ENCODE data around the gene WNT7B. TPM values are rescaled to one million over a fixed set of nuclear protein-coding genes. Genes with fewer than 3 reads are reported as not detected.

WNT7B gene
- total and polyA plus RNA-seq, 2 of the 8 experiments (the other 6 are each of a cell fraction or from before 2014, with no cell fraction given), result 0.14 to 0.24 TPM

DNA sequence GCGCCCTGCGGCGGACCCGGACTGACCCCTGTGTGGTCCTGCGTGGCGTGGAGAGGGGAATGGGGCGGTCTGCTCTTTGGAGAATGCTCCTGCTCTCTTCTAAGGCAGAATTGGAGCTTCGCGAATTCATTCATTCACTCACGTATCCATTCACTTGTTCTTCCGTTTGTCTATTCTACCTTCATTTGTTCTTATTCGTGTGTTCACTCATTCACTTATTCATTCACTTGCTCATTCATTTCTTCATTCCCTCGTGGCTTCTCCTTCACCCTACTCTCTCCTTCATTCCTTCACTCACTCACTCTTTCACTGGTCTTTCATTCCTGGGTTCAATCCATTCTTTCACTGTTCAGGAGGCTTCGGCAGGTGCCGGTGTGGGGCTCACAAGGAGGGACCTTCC lies 69.6 kb downstream of the WNT7B start:
- DNase-seq (ENCODE audit: low read depth in 1 of 2, low spot score in 2 of 2) (no peak), FAIRE-seq (no peak)
- no peak overlapping the region for H3K9ac ChIP-seq (replicated peaks in 1 of 4; ENCODE audit: extremely low read depth in 1 of 4, low read depth in 3 of 4, low read length in 3 of 4)
- 94% methylated on average over 15 of the region's 15 CpGs; no CpG with 5 or more reads in 1 of the 2 experiments for WGBS, 2 experiments (ENCODE audit: extremely low coverage in 1 of 2, insufficient coverage in 1 of 2, insufficient read length in 1 of 2, insufficient replicate concordance in 2 of 2, low coverage in 1 of 2, low lambda C conversion rate in 2 of 2, missing lambda C conversion rate in 1 of 2)
- H4K91ac ChIP-seq (replicated peaks; ENCODE audit: insufficient read length, low read length), result no peak overlapping the region
- H3K56ac ChIP-seq (replicated peaks; ENCODE audit: insufficient read length, low read depth, low read length), result no peak overlapping the region
- no peaks in the 10 kb centered on the region for H3K79me1 ChIP-seq (ENCODE audit: low read depth, low read length)
- no peak overlapping the region for H3K14ac ChIP-seq (ENCODE audit: insufficient read length)
- H3K9me3 ChIP-seq (ENCODE audit: insufficient read depth in 2 of 2, low read depth in 1 of 2, low read length in 1 of 2), result no peaks in the 10 kb centered on the region
- no peak overlapping the region for H3K18ac ChIP-seq (ENCODE audit: extremely low read depth, low read length)
- H3K27me3 ChIP-seq (replicated peaks in 1 of 4; ENCODE audit: control insufficient read depth in 3 of 4, extremely low read depth in 1 of 4, insufficient read depth in 3 of 4, low read length in 3 of 4), result no peaks in the 10 kb centered on the region; a peak in 1 of 7 replicates
- H3K36me3 ChIP-seq (ENCODE audit: control insufficient read depth in 2 of 4, insufficient read depth in 4 of 4, low read length in 3 of 4), result no peaks in the 10 kb centered on the region
- no peak overlapping the region for H2AK5ac ChIP-seq (ENCODE audit: low read depth, low read length)
- H3K4me3 ChIP-seq (ENCODE audit: extremely low read depth in 1 of 4, insufficient read depth in 2 of 4, low read depth in 3 of 4, low read length in 4 of 4), result no peak overlapping the region
- CTCF ChIA-PET (ENCODE audit: partially characterized antibody), result interaction anchor here (0.9 to 4.4 kb wide), 5 partner anchors 11 to 333 kb away, joined by 3 to 21 read pairs (median 3); no protein-coding TSS in a partner anchor
- POLR2A ChIA-PET (ENCODE audit: partially characterized antibody), result no interaction called here
- no peaks in the 10 kb centered on the region for H4K20me1 ChIP-seq (replicated peaks in 1 of 2; ENCODE audit: control insufficient read depth in 1 of 2, insufficient read depth in 2 of 2, low read length in 2 of 2)
- no peak overlapping the region for H3K4me2 ChIP-seq (ENCODE audit: insufficient read depth in 1 of 2, low read depth in 2 of 2, low read length in 2 of 2)
- peaks cover 0 to 3% (median 0%) of the 10 kb centered on the region in 4 experiments; a peak in 2 of 7 replicates for H3K4me1 ChIP-seq (replicated peaks in 1 of 4; ENCODE audit: control insufficient read depth in 3 of 4, insufficient read depth in 4 of 4, low read length in 3 of 4)
- H2BK120ac ChIP-seq (replicated peaks; ENCODE audit: low read depth, low read length), result no peak overlapping the region
- H2BK12ac ChIP-seq (ENCODE audit: low read depth, low read length), result no peak overlapping the region
- H2BK20ac ChIP-seq (ENCODE audit: low read length), result no peak overlapping the region
- no peak overlapping the region for H3K4ac ChIP-seq (replicated peaks; ENCODE audit: insufficient read length, low read depth, low read length)
- no peaks in the 10 kb centered on the region for H3K23me2 ChIP-seq (ENCODE audit: low read depth, low read length)
- no peak overlapping the region for H4K5ac ChIP-seq (ENCODE audit: insufficient read length, low read depth, low read length)
- no peak overlapping the region for H2BK5ac ChIP-seq (ENCODE audit: low read depth, low read length)
- H2AFZ ChIP-seq (ENCODE audit: low read length), result no peak overlapping the region
- no peaks in the 10 kb centered on the region for H3K79me2 ChIP-seq (ENCODE audit: control insufficient read depth in 1 of 2, insufficient read depth in 2 of 2, low read length in 2 of 2)
- H3K27ac ChIP-seq (ENCODE audit: low read depth, low read length), result no peak overlapping the region
- no peak overlapping the region for H2BK15ac ChIP-seq (ENCODE audit: low read length)
- no peak overlapping the region for H4K8ac ChIP-seq (ENCODE audit: extremely low read depth, insufficient read depth, low read length)
- H3K23ac ChIP-seq (ENCODE audit: insufficient read length), result no peak overlapping the region
- TF ChIP-seq BACH1 (IDR thresholded peaks at IDR 0.05; ENCODE audit: low read length) (no peak), KDM5A (IDR thresholded peaks at IDR 0.05; ENCODE audit: low read length) (no peak), EP300 (IDR thresholded peaks at IDR 0.05; ENCODE audit: borderline replicate concordance in 1 of 2, low read depth in 2 of 2, low read length in 2 of 2) (no peak), SIRT6 (IDR thresholded peaks at IDR 0.05; ENCODE audit: low read length) (no peak), SP4 (IDR thresholded peaks at IDR 0.05; ENCODE audit: low read length) (no peak), CHD2 (IDR thresholded peaks at IDR 0.05; ENCODE audit: low read length) (no peak), ASH2L (IDR thresholded peaks at IDR 0.05; ENCODE audit: low read length) (no peak), CBX8 (IDR thresholded peaks at IDR 0.05; ENCODE audit: borderline replicate concordance, low read depth, low read length) (no peak), RXRA (IDR thresholded peaks at IDR 0.05; ENCODE audit: insufficient read depth, low read depth, low read length) (no peak), EZH2 (IDR thresholded peaks at IDR 0.05; ENCODE audit: low read depth, low read length, severe bottlenecking) (no peak), SIX5 (IDR thresholded peaks at IDR 0.05; ENCODE audit: low read depth, low read length) (no peak), TAF1 (IDR thresholded peaks at IDR 0.05; ENCODE audit: low read depth, low read length) (no peak), HDAC6 (IDR thresholded peaks at IDR 0.05; ENCODE audit: low read depth, low read length) (no peak), JUND (IDR thresholded peaks at IDR 0.05; ENCODE audit: low read length) (no peak)
- TF ChIP-seq, protein P1, sequence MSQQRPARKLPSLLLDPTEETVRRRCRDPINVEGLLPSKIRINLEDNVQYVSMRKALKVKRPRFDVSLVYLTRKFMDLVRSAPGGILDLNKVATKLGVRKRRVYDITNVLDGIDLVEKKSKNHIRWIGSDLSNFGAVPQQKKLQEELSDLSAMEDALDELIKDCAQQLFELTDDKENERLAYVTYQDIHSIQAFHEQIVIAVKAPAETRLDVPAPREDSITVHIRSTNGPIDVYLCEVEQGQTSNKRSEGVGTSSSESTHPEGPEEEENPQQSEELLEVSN (IDR thresholded peaks at IDR 0.05), result no peak
